Skin of body (tissue), 2 donors: Measurements from ENCODE around the gene SDK2. TPM values are rescaled to one million over a fixed set of nuclear protein-coding genes. Genes with fewer than 3 reads are reported as not detected.

Experiments
- DNase-seq: peaks from one replicate; lab custom pipeline; 2025; lab: John Stamatoyannopoulos, UW
- total RNA-seq: library from RNA; depleted of rRNA; stranded (reverse); fragments of >200 nt; gene quantifications from one replicate; pipeline ENCODE4 v1.2.3, GENCODE V29; 2014

The SDK2 gene
- total RNA-seq, 1 donor from 2014 or later = 1.6 TPM

DNA sequence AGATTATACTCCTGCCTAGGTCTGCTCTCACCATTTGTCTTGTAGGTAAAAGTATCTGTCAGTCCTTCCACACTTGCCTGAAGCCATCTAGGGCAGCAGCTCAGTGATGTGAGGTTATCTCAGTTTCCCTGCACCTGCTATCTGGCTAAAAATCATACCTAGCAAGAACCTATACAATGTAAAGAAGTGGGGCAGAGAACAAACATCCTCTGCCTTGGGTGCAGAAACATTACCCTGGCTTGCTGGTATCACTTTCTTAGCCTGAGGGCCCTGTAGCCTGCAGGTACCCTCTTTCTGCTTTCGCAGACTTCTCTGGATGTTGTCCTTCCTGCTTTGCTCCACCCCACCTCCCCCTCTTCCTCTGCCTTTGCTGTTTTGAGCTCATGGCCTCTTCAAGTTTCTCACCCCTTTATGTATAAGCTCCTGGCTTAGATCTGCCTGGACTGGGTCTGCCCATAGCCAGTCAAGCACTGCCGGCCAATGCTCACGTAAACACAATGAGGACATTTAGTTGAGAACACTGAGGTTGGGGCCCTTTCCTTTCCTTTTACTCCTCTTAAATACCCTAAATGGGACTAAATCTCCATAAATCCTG is 8.7 kb upstream of the SDK2 start:
- no peak for DNase-seq

GRCh38 chr17:73650617-73651200 is 6.5 kb upstream of the SDK2 start:
- no peak for DNase-seq

DNA sequence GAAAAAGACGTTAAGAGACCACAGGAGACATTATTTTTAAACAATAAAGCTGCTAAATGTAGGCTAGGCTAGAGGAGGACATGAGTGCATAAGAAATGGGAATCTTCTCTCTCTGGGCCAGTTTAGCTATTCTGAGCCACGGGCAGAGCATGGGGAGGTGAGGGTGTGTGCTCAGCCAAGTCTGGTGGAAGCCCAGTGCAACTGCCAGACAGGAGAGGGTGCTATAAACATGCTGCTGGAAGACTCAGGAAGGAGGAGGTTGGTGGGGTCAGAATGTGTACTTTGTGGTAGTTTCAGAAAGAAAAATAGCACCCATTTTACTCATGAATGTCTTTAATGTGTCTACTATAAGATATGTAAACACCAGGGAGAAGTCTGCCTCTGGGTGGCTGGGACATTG is 5.9 kb upstream of the SDK2 start:
- no peak for DNase-seq

DNA sequence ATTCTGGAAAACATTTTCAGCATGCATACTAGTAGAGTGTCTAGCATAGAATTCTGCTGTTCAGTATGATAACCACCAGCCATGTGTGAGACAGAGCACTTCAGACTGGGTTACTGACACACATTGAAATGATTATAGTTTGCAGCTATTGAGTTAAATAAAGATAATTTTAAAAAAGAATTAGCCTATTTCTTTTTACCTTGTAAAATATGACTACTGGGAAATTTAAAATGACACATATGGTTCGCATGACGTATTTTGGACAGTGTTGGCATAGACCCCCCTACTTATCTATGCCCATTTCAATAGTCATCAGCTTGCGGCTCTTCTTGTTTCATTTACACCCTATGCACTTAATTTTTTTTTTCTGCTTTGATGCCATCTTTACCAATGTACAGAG is 4.7 kb upstream of the SDK2 start:
- DNase-seq = peak; percentile 31

DNA sequence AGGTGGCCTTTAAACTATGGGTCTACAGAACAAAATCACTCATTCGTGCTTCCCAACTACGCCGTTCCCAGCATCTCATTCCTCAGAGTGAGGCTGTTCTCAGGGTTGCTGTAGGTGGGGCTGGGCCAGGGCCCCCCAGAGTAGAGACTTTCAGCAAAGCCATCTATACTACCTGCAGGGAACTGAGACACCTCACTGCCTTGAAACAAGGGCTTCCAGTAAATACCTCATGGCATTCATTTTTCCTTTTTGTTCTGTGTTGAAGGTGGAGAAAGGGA is 4.2 kb upstream of the SDK2 start:
- no peak for DNase-seq

GRCh38 chr17:73647772-73648542 is 3.7 kb upstream of the SDK2 start:
- DNase-seq = no peak

DNA sequence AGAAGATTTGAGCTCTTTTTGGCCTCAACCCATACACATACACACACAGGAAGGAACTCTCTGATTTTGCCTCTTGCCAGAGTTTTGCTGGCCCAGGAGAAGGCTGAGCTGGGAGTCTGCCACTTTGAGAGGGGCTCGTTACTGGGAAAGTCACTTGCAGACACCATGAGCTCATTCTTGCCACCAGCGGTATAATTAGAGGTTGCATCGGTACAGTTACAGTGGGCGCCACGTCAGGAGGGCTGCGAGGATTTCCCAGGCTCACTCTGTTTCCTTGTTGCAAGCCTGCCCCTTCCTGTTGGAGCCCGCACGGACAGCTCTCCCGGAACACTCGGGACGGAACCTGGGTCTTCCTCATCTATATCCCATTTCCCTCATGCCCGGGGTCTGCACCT is 3.1 kb upstream of the SDK2 start:
- no peak for DNase-seq

DNA sequence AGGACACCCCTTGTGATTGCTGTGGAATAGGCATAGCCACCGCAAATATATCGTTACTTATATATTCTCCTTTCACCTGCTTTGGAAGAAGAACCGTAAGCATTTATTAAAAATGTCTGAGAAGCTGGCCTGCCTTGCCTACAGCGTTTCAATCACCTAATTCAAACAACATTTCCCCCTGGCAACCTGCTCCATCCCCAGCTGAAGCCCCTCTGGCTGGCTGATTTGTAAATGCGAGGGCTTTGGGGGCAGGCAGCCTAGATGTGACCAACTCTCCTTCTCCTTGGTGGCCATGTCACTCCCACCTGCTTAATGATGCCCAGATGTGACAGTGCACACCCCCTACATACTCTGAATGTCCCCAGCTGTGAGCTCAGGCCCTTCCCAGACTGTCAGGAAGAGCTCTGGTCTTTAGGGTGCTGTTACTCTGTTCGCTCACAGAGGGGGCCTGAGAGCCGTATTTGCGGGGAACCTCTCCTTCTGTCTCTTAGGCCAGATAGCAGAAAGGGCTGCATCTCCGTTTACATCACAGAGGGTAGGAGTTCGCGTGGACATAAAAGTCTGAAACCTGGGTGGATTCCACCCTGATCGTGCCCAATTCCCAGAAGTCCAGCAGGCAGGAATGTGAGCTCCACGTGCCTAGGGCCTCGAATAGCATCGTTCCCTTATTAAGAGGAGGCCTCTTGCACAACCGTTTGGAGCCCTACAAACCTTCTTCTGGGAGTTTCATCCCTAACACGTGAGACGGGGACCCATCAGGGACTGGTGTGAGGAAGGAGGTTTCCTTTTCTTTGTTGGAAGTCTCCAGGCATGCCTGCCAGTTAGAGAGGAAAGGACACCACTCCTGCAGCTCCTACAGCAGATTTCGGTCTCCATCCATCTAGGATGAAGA is 2.4 kb upstream of the SDK2 start:
- peak; percentile 25 for DNase-seq

- DNase-seq = peak; percentile 40
Observed at GRCh38 chr17:73645050-73645871, 1.0 kb upstream of the SDK2 start.

- no peak for DNase-seq
Observed at GRCh38 chr17:73643852-73644144, 447 bp downstream of the SDK2 start.

DNA sequence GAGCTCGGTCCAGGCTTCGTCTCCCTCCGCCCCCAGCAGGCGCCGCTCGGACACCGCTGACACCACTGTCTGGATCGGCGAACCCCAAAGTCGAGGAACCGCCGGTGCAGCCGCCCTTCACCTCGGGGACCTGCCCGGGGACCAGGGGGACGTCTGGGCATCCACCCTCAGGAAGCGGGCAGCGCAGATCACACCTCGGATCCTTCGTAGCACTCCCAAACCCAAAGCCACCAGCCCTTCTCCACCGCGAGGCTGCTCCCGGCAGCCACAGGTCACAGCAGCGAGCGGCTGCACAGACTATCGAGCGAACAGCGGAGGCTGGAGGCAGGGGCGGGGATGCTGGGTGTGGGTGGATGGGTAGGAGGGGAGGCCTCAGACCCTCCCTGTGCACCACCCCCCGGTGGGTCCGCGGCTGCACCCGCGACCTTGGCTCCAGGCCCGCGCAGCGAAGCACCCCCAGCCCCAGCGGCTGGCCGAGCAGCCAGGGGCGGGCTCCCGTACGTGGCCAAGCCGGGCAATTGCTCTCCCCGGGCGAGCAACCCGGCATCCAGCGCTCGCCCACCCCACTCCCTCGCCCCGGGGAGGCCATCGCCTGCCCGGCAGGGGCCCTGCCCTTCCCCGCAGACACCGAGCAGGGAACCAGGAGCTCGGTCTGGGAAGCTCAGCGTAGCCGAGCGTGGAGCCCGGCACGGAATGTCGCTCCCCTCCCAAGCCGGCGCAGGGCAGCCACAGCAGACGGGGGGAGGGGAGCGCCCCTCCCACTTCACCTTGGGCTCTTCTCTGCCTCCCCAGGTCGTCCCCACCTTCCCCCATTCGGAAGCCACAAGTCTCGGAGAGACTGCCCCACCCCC is 1.0 kb downstream of the SDK2 start:
- DNase-seq = no peak

DNA sequence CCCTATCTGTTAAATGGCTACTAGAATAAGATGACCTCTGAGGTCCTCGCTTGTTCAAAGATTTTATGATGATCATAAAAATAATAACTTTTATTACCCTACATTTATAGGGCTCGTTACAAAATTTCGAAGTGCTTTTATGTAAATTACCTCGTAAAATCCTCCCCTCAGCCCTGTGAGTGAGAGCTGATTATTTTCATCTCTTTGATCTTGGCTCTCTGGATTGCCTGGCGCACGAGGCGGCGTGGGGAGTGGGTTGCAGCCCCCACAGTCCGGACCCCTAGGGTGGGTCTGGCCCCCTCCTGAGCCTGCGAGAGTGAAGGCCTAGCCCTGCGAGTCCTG is 1.6 kb downstream of the SDK2 start:
- no peak for DNase-seq

- no peak for DNase-seq
Observed at GRCh38 chr17:73641826-73642600, 2.2 kb downstream of the SDK2 start.

GRCh38 chr17:73640691-73641090 is 3.6 kb downstream of the SDK2 start:
- no peak for DNase-seq

DNA sequence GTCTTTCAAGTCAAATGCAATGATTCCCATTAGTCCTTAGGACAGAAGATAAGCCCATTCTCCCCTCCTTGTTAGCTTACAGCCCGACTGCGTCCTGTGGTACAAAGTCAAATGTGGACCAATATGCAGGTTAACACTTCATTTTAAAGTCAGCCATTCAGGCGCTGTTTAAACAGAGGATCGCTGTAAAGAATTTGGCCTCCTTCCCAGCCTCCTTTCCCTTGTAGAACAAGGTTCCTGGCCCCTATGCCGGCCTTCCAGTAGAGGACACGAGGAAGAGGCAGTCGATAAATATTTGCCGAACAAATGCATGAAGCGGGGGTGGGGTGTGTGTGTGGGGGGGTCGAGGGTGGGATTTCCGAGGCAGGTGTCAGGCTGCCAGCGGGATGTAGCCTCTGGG is 4.3 kb downstream of the SDK2 start:
- DNase-seq = no peak

GRCh38 chr17:73639322-73639721 is 4.9 kb downstream of the SDK2 start:
- no peak for DNase-seq

GRCh38 chr17:73638556-73638955 is 5.7 kb downstream of the SDK2 start:
- no peak for DNase-seq

- no peak for DNase-seq
Observed at GRCh38 chr17:73637866-73638265, 6.4 kb downstream of the SDK2 start.

GRCh38 chr17:73635101-73635817 is 9.0 kb downstream of the SDK2 start:
- no peak for DNase-seq
